MM.1S (cell line): ENCODE results near the gene MEGF9.
"Not testable (repeated sequence)": the region's sequence is repeated elsewhere in the genome, so short reads cannot be mapped to it uniquely, and the experiment has no call there.

Experiments
- CTCF ChIP-seq: fragments of 300-600 bp; sonication (generic); IDR thresholded peaks from 2 replicates; pipeline ENCODE4 v1.5.1; 2016; ENCODE audit warnings: antibody characterized with exemption, low read length, mixed read lengths
- EZH2 ChIP-seq: fragments of 300-600 bp; sonication (generic); optimal IDR thresholded peaks from 2 replicates; pipeline ENCODE3; 2017; ENCODE audit warnings: low read depth, mild to moderate bottlenecking, antibody characterized with exemption, low read length, mixed read lengths
- EZH2phosphoT487 ChIP-seq: fragments of 300-600 bp; sonication (generic); IDR thresholded peaks from 2 replicates; pipeline ENCODE4 v1.6.1; 2018; ENCODE audit warnings: antibody characterized with exemption, low read length

GRCh38 chr9:120628925-120629497 is 85.3 kb downstream of the MEGF9 start:
- TF ChIP-seq CTCF, EZH2, EZH2phosphoT487: not testable (repeated sequence)
